NCI-H2081 (cell line): Measurements from ENCODE around the gene PSMA7.
A peak's percentile ranks its signal among the peaks of the same experiment; 100 is the strongest.

Experiments
- DNase-seq, 2 experiments: peaks; one replicate each; lab custom pipeline; 2025; lab: John Stamatoyannopoulos, UW

The PSMA7 gene

GRCh38 chr20:62143081-62143956 lies at the start of gene PSMA7, which contains the start of gene SS18L1:
Gene PSMA7, minus strand, starts transcription at chr20:62143394. Its CDS starts 91 bp downstream, at chr20:62143303.
Gene SS18L1, plus strand, starts transcription at chr20:62143769. Its CDS starts 52 bp downstream, at chr20:62143821.
- peak; percentile 89 to 90 for DNase-seq

GRCh38 chr20:62192635-62193034 lies 49.4 kb upstream of the PSMA7 start:
- no peak for DNase-seq

GRCh38 chr20:62191781-62192559 lies 48.8 kb upstream of the PSMA7 start:
- DNase-seq: no peak

GRCh38 chr20:62190639-62191411 lies 47.6 kb upstream of the PSMA7 start:
- no peak for DNase-seq

- no peak for DNase-seq
Measured at GRCh38 chr20:62186887-62187866, 44.0 kb upstream of the PSMA7 start.

- DNase-seq: no peak
Measured at GRCh38 chr20:62186096-62186426, 42.9 kb upstream of the PSMA7 start.

GRCh38 chr20:62183426-62184142 lies 40.4 kb upstream of the PSMA7 start:
- DNase-seq: no peak

- peak; percentile 93 to 97 for DNase-seq
Measured at GRCh38 chr20:62182469-62183425, 39.6 kb upstream of the PSMA7 start, which contains the start of gene MTG2. Gene MTG2, plus strand, starts transcription at chr20:62183028. Its CDS starts 10,393 bp downstream, at chr20:62193421.

GRCh38 chr20:62181808-62182207 lies 38.6 kb upstream of the PSMA7 start:
- DNase-seq: no peak

GRCh38 chr20:62179162-62179504 lies 35.9 kb upstream of the PSMA7 start:
- no peak for DNase-seq

GRCh38 chr20:62178316-62179161 lies 35.3 kb upstream of the PSMA7 start:
- DNase-seq: no peak

- no peak for DNase-seq
Measured at GRCh38 chr20:62177307-62177706, 34.1 kb upstream of the PSMA7 start.

GRCh38 chr20:62176866-62177265 lies 33.7 kb upstream of the PSMA7 start:
- no peak for DNase-seq

GRCh38 chr20:62175711-62176110 lies 32.5 kb upstream of the PSMA7 start:
- DNase-seq: no peak

- DNase-seq: no peak
Measured at GRCh38 chr20:62174870-62175624, 31.9 kb upstream of the PSMA7 start.

GRCh38 chr20:62174021-62174804 lies 31.0 kb upstream of the PSMA7 start:
- DNase-seq: no peak

GRCh38 chr20:62172666-62173065 lies 29.5 kb upstream of the PSMA7 start:
- no peak for DNase-seq
